Activated naive CD4-positive, alpha-beta T cell treated with anti-CD3 and anti-CD28 coated beads, Interleukin-2, amount 50 U/mL, for 16 hours (primary cell): ENCODE data around the gene NHERF2.
"Not testable (repeated sequence)": the region's sequence is repeated elsewhere in the genome, so short reads cannot be mapped to it uniquely, and the experiment has no call there.

Source experiments
- DNase-seq: peaks from one replicate; pipeline ENCODE4 v3.0.0-alpha.2; 2020

Gene NHERF2

GRCh38 chr16:2007081-2007836, 19.4 kb upstream of the NHERF2 start:
- DNase-seq: no peak

DNA sequence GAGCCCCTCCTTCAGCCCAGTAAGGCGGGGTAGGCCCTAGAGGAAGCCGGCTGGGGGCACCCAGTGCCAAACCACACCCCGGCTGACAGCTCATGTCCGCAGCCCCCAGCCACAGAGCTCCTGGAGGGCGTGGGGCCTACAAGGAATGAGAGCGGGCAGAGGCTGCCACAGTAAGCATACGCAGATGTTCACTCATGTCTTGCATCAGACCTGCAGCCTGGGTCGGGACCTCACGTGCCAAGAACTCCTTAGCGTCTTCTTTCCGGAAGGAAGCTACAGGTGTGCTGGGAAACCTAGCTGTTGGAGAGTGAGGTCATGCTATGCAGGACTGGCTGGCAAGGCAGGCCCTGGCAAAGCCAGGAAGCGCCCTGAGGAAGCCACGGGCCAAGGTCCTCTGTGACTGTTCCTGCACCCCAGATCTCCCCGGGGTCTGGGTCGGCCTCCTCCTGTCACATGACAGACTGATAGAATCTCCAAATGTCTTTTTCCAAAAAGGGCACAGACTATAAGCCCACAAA, 18.6 kb upstream of the NHERF2 start:
- no peak for DNase-seq

DNA sequence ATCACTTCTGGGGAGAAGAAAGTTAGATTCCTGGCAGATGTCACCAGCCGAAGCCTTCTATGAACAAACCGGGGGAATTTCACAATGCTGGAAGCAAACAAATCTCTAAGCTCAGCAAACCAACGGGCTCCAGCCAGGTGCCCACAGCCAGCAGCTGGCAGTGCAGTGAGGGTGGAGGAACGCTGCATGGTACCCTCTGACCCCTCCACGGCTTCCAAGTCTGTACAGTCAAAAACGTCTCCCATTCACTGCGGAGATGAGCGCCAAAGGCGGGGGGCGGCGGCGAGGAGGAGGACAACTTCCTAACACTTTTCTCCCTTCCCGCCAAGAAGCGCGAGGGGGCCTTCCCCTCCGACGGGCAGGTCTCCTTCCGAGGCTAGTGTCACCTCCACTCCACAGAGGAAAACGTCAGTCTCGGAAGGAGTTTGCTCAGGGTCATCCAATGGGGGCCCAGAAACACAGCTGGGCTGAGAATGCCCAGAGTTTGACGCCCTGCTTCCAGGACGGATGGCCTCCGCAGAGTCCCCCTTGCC, 18.0 kb upstream of the NHERF2 start:
- no peak for DNase-seq

- peak; percentile 40 for DNase-seq
These were observed 17.5 kb upstream of the NHERF2 start for GRCh38 chr16:2009164-2009711.

DNA sequence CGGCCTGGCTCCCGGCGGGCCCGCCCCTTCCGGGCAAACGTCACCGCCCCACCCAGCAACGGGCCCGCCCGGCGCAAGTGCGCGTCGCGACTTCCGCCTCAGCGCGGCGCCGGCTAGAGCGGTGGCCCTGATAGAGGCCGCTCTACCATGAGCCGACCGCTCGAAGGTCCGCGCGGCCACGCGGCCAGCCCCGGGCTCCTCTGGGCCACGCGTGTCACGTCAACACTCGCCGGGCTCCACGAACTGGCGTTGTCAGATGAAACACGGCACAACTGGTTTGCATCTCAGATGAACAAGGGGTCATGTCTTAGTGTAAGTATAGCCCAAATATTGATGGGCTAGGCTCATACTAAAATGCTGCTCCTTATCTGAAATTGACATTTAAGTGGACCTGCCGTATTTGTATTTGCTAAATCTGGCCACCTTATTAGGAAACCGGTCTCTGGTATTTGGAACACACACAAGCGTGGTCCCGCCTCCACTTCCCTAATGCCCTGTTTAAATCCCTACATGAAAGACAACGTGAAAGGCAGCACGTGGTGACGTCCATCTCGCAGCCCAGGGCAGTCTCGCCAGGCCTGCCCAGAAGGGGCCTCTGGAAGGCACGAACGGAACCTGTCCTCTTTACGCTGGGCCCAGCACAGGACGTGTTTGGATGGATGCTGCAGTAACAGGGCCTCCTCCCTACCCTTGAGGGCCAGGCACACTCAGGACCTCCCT, 16.8 kb upstream of the NHERF2 start, which contains the start of gene ZNF598:
TSS of gene ZNF598 (minus strand) at position 31 of the 720 bp plus-strand sequence.
- peak; percentile 84 for DNase-seq

DNA sequence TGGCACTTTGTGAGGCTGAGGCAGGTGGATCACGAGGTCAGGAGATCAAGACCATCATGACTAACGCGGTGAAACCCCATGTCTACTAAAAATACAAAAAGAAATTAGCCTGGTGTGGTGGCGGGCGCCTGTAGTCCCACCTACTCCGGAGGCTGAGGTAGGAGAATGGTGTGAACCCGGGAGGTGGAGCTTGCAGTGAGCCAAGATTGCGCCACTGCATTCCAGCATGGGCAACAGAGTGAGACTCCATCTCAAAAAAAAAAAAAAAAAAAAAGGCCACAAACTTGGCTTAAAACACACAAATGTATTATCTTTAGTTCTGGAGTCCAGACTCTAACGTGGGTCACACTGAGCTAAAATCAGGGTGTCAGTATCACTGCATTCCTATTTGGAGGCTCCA, 15.0 kb upstream of the NHERF2 start:
- DNase-seq: not testable (repeated sequence)

DNA sequence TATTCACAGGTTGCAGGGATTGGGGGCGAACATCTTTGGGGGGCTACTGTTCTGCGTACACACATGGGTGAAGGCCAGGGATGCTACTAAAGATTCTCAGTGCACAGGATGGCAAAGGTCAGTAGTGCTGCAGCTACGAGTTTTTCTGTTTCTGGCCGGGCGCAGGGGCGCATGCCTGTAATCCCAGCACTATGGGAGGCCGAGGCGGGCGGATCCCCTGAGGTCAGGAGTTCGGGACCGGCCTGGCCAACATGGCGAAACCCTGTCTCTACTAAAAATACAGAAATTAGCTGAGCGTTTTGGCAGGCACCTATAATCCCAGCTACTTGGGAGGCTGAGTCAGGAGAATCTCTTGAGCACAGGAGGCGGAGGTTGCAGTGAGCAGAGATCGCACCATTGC, 13.2 kb upstream of the NHERF2 start:
- DNase-seq: no peak

DNA sequence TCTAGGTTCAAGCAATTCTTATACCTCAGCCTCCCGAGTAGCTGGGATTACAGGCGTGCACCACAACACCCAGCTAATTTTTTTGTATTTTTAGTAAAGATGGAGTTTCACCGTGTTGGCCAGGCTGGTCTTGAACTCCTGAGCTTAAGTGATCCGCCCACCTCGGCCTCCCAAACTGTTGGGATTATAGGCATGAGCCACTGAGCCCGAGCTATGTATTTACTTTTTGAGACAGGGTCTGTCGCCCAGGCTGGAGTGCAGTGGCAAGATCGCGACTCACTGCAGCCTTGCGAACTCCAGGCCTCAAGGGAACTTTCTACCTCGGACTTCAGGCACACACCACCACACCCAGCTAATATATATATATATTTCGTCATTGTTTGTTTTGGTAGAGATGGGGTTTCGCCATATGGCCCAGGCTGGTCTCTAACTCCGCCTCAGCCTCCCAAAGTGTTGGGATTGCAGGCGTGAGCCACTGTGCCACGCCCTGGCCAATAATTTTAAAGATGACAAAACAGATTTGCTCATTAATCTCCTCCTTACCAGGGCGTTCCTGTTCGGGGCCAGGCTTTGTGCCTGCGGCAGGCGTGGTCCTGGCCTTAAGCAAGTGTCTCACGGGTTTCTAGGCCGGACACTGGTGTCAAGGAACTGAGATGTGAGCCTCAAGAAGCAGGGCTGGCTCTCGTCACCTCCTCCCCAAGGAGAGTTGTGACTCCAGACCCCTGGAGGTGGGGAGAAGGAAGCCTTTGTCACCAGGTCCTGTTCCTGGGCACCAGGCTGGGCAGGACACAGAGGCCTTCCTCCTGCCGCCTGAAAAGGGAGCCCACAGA, 11.4 kb upstream of the NHERF2 start:
- DNase-seq: no peak

DNA sequence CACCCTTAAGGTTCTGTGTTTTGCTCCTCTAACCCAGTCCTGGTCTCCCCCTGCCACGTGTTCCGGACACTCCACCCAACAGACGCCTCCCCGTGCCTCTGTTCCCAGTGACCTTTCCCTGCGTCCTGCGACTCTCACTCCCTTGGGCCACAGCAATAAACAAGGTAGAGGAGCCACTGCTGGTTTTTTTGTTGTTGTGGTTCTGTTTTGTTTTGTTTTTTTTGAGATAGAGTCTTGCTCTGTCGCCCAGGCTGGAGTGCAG, 10.8 kb upstream of the NHERF2 start:
- DNase-seq: no peak

DNA sequence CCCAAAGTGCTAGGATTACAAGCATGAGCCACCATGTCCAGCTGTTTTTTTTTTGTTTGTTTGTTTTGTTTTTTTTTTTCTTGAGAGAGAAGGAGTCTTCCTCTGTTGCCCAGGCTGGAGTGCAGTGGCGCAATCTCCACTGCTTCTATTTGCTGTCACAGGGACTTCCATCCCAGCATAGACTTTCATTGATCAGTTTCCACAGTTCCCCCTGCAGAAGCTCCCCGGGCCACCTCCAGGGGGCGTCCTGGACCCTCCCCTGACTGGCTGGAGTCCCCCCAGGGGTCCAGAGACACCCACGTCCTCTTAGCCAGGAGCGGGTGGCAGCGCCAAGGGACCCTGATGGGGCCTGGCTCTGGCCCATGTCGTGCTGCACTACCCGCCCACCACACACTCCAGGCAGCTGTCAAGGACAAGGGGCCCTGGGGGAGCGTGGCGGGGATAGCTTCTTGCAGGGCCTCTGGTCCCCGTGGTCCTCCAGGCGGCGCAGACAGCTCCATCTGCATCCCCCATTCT, 10.2 kb upstream of the NHERF2 start:
- no peak for DNase-seq

GRCh38 chr16:2019518-2019920, 7.2 kb upstream of the NHERF2 start, which contains the start of gene NPW:
NPW (plus strand) TSS chr16:2019785.
- DNase-seq: peak; percentile 46

GRCh38 chr16:2019921-2020831, 6.5 kb upstream of the NHERF2 start:
- no peak for DNase-seq

DNA sequence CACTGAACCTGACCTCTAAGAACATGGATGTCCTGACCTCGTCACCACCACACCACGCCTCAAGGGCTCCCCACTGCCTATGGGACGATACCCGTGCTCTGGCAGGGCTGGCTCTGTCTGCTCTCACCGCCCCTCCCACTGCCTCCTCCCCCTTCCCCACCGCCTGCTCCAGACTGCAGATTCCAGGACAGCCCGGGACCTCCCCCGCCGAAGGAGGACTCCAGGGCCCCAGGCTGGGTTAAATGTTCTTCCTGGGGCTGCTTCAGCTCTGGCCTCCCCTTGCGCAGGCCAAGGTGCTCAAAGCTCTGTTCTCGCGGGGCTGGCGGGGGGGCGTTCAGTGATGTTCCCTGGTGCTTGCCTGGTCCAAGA, 4.0 kb upstream of the NHERF2 start:
- no peak for DNase-seq

DNA sequence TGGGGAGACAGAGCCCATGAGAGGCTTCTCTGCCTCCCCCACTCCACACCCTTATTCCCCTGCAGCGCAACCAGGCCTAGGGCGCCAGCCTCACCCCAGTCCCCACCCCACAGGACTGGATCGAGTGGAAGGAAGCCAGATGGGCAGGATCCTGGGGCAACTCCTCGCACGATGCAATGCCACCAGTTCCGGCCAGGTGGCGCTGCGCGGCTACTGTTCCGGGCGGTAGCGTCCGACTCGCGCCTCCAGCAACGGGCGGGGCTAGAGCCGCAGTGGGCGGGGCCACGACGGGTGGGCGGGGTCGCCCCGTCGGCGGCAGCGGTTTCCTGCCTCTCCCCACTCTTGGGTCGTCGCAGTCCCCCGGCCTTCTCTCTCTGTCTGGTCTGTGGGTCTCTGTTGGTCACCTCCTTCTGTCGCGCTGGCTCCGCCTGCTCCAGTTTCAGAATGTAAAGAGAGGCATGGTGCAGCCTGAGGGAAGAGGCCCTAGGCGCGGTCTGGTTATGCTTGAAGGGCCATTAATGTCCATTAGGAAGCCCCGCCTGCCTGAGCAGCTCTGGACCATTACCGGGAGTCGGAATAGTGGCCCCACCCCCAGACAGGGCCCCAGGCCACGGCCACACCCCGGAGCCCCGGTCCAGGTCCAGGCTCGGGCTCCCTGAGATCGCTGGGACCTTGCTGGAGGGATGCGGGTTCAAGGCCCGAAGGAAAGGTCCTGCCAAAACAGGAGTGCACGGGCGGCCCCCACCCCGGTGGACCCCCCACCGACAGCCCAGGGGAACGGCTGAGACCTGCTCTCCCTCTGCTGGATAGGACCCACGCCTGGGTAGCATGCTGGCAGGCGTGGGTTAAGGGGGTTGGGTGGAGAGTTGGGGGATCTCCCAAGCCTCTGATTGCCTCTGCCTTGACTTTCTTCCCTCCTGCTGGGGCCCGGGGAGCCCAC, 3.3 kb upstream of the NHERF2 start:
- peak; percentile 94 for DNase-seq

GRCh38 chr16:2024032-2024420, 2.7 kb upstream of the NHERF2 start:
- DNase-seq: no peak

- no peak for DNase-seq
These were observed 1.5 kb upstream of the NHERF2 start for GRCh38 chr16:2025251-2025650.

DNA sequence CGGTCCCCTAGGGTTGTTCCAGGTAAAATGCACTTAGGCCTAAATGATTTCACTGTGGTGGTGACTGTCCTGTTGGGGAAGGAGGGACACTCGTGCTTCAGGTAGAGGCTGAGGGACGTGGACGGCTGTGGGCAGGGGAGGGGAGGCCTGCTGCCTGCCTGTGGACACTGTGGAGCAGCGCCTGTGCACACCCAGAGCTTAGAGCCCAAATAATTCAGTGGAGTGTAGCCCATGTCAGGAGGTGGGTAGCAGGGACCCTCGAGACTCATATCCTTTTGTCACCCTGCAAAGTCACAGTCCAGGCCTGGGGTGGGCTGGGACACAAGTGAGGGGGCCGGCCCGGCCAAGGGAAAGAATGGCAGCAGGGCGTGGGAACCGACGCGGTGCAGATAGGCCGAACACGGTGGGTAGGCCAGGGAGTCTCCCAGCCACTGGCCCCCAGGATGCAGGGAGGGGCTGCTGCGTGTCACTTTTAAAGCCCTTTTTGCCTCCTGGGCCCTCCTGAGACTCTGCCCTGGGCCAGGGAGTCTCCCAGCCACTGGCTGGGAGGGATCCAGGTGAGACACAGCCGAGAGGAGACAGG, 733 bp upstream of the NHERF2 start:
- no peak for DNase-seq

DNA sequence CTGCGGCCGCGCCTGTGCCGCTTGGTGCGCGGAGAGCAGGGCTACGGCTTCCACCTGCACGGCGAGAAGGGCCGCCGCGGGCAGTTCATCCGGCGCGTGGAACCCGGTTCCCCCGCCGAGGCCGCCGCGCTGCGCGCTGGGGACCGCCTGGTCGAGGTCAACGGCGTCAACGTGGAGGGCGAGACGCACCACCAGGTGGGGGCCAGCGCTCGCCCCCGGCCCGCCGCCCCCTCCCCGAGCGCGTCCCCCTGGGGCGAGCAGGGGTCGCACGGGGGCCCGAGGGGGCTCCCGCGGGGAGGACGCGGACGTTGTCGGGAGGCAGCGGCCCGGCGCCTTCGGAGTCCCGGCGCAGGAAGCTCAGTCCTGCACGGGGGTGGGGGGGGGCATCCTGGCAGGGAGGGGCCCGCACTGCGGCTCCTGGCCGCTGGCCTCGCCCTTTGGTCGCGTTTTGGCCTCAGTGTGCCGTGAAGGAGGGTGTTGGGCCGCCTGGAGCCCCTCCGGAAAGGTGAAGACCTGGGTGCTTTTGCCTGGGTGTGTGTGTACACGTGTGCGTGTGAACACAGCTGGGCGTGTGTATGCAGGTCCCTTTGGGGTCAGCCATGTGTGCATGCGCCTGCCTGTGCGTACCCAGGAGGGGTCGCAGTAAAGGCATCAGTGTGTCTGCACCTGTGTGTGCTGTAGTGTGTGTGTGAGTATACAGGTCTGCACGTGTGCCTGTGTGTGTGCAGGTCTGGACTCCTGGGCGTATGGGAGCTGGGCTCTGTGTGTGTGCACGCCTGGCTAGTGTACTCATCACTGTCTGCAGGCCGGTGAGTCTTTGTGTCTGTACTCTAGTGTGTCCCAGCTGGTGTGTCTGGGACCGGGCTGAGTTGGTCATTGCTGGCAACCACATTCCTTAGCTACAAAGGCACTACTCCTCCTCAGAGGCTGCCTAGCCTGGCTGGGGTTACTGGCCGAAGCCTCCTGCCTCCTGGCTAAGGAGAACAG, 615 bp downstream of the NHERF2 start:
- no peak for DNase-seq

DNA sequence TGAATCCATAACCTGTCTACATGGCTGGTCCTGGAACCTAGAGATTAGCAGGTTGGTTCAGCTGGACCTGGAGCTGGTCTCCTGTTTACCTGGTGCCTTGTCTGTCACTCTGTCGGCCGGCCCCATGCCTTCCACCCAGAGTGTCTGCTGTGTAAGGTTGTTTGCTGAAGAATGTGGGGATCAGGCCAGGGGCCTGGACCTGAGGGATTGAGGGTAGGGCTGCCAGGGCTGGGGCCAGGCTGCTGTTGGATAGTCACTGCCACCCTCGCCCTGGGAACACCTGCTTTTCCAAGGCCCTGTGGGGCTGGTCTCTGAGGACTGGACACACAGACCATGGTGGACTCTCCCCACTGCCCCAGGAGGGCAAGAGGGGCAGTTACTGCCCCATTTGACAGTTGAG, 1.4 kb downstream of the NHERF2 start:
- no peak for DNase-seq
